GM23338 (cell line): Measurements from ENCODE around the gene TRIM21. TPM values are rescaled to one million over a fixed set of nuclear protein-coding genes. Genes with fewer than 3 reads are reported as not detected.

Experiments
- ATAC-seq: fragments of 200-7000 bp; cut with Tn5 transposase; 3 replicates; pipeline ENCODE4 v1.9.1; 2020
- DNase-seq: peaks from one replicate; pipeline ENCODE4 v3.0.0-alpha.2; 2015; ENCODE audit warnings: low spot score
- H2AFZ ChIP-seq: fragments of 200-600 bp; sonication (generic); 2 replicates; pipeline ENCODE4 v1.8.0; 2016; ENCODE audit warnings: antibody characterized with exemption, mild to moderate bottlenecking, moderate library complexity
- H3F3A ChIP-seq: fragments of 200-600 bp; sonication (generic); replicated peaks from 2 replicates; pipeline ENCODE4 v1.8.0; 2017; ENCODE audit warnings: antibody characterized with exemption, mixed run types, low read depth
- H3K27ac ChIP-seq: fragments of 200-600 bp; sonication (generic); 2 replicates; pipeline ENCODE4 v1.6.1; 2016; ENCODE audit warnings: low read depth
- H3K27me3 ChIP-seq: fragments of 200-600 bp; sonication (generic); 2 replicates; pipeline ENCODE4 v1.8.0; 2016; ENCODE audit warnings: mild to moderate bottlenecking, mixed run types, moderate library complexity; ENCODE audit not compliant: insufficient read depth
- H3K36me3 ChIP-seq: fragments of 200-600 bp; sonication (generic); 2 replicates; pipeline ENCODE4 v1.8.0; 2016; ENCODE audit warnings: mild to moderate bottlenecking; ENCODE audit not compliant: insufficient read depth
- H3K4me1 ChIP-seq: fragments of 200-600 bp; sonication (generic); 2 replicates; pipeline ENCODE4 v1.8.0; 2016; ENCODE audit warnings: mild to moderate bottlenecking, moderate library complexity; ENCODE audit not compliant: insufficient read depth
- H3K4me2 ChIP-seq: fragments of 200-600 bp; sonication (generic); 2 replicates; pipeline ENCODE4 v1.7.1; 2017; ENCODE audit warnings: mixed run types
- H3K4me3 ChIP-seq: fragments of 200-600 bp; sonication (generic); 2 replicates; pipeline ENCODE4 v1.6.1; 2016; ENCODE audit warnings: mixed run types
- H3K79me2 ChIP-seq: fragments of 200-600 bp; sonication (generic); replicated peaks from 2 replicates; pipeline ENCODE4 v1.8.0; 2017; ENCODE audit warnings: mild to moderate bottlenecking; ENCODE audit not compliant: insufficient read depth
- H3K9me2 ChIP-seq: fragments of 200-600 bp; sonication (generic); 2 replicates; pipeline ENCODE4 v1.8.0; 2017; ENCODE audit not compliant: insufficient read depth
- H4K20me1 ChIP-seq: fragments of 200-600 bp; sonication (generic); replicated peaks from 2 replicates; pipeline ENCODE4 v1.8.0; 2017; ENCODE audit warnings: mild to moderate bottlenecking; ENCODE audit not compliant: insufficient read depth
- H3K27ac Mint-ChIP-seq: 2 replicates; pipeline ENCODE4 v1.8.0; 2020; ENCODE audit warnings: inconsistent platforms, mild to moderate bottlenecking, moderate library complexity, mixed read lengths
- H3K27me3 Mint-ChIP-seq: 3 replicates; pipeline ENCODE4 v1.8.0; 2022; ENCODE audit warnings: low read depth, mild to moderate bottlenecking, moderate library complexity, mixed read lengths, inconsistent platforms; ENCODE audit not compliant: insufficient read depth, poor library complexity
- H3K36me3 Mint-ChIP-seq: 3 replicates; pipeline ENCODE4 v1.8.0; 2021; ENCODE audit warnings: low read depth, mild to moderate bottlenecking, inconsistent platforms, moderate library complexity, mixed read lengths
- H3K4me1 Mint-ChIP-seq: 3 replicates; pipeline ENCODE4 v1.8.0; 2020; ENCODE audit warnings: mild to moderate bottlenecking, inconsistent platforms, mixed read lengths
- H3K4me3 Mint-ChIP-seq: 3 replicates; pipeline ENCODE4 v1.8.0; 2021; ENCODE audit warnings: moderate library complexity, mild to moderate bottlenecking, inconsistent platforms, mixed read lengths
- H3K9me3 Mint-ChIP-seq: 3 replicates; pipeline ENCODE4 v1.8.0; 2020; ENCODE audit warnings: moderate library complexity, mild to moderate bottlenecking, inconsistent platforms, mixed read lengths
- CREB1 ChIP-seq: fragments of 250-450 bp; sonication (Bioruptor Pico); IDR thresholded peaks from 2 replicates; pipeline ENCODE4 v1.5.0; 2020; ENCODE audit warnings: low read depth, mild to moderate bottlenecking, moderate library complexity
- EZH2 ChIP-seq: fragments of 200-600 bp; sonication (generic); IDR thresholded peaks from one replicate; pipeline ENCODE4 v1.8.0; 2017; ENCODE audit warnings: antibody characterized with exemption, mild to moderate bottlenecking, low read depth; ENCODE audit not compliant: unreplicated experiment
- EZH2phosphoT487 ChIP-seq: fragments of 200-600 bp; sonication (generic); IDR thresholded peaks from one replicate; pipeline ENCODE4 v1.8.1; 2018; ENCODE audit warnings: antibody characterized with exemption; ENCODE audit not compliant: unreplicated experiment
- JUNB ChIP-seq: IDR thresholded peaks from one replicate; pipeline ENCODE4 v1.6.1; 2016; ENCODE audit warnings: antibody characterized with exemption; ENCODE audit not compliant: unreplicated experiment
- NANOG ChIP-seq: IDR thresholded peaks from 2 replicates; pipeline ENCODE4 v1.6.1; 2016; ENCODE audit warnings: antibody characterized with exemption, borderline replicate concordance
- POLR2AphosphoS5 ChIP-seq: IDR thresholded peaks from 2 replicates; pipeline ENCODE4 v1.6.1; 2016; ENCODE audit warnings: antibody characterized with exemption, low read depth
- STAT1 ChIP-seq: IDR thresholded peaks from one replicate; pipeline ENCODE4 v1.6.1; 2016; ENCODE audit warnings: antibody characterized with exemption; ENCODE audit not compliant: unreplicated experiment
- ZNF114 ChIP-seq: fragments of 250-450 bp; sonication (Bioruptor Pico); IDR thresholded peaks from 2 replicates; pipeline ENCODE4 v1.5.0; 2020; ENCODE audit warnings: mild to moderate bottlenecking, moderate library complexity
- ZNF331 ChIP-seq: fragments of 250-450 bp; sonication (Bioruptor Pico); IDR thresholded peaks from 2 replicates; pipeline ENCODE4 v1.5.0; 2020; ENCODE audit warnings: low read depth, mild to moderate bottlenecking, moderate library complexity
- polyA plus RNA-seq: library from polyadenylated mRNA; unstranded; fragments of >200 nt; fragmentation: Nextera tagmentation; extraction: Ambion mirVana; gene quantifications from 2 replicates; pipeline ENCODE4 v1.2.1, GENCODE V29; 2016
- total RNA-seq: library from RNA; depleted of rRNA; stranded (reverse); fragments of >200 nt; shearing (Covaris generic); gene quantifications from 2 replicates; pipeline ENCODE4 v1.2.3, GENCODE V29; 2014
- TF ChIP-seq, protein P1 (sequence below): IDR thresholded peaks from 2 replicates; pipeline ENCODE4 v1.6.1; 2016; ENCODE audit warnings: antibody characterized with exemption
- TF ChIP-seq, protein P2 (sequence below): fragments of 250-450 bp; sonication (Bioruptor Pico); IDR thresholded peaks from 2 replicates; pipeline ENCODE4 v1.5.0; 2020; ENCODE audit warnings: mild to moderate bottlenecking, moderate library complexity
- TF ChIP-seq, protein P3 (sequence below), 2 experiments: fragments of 200-600 bp in 1 of 2; sonication (generic) in 1 of 2; conservative IDR thresholded peaks; 2 replicates each; pipeline versions ENCODE4 v1.5.1 to v1.6.1; 2016 to 2017; ENCODE audit warnings: antibody characterized with exemption in 2 of 2, low read depth in 2 of 2, mild to moderate bottlenecking in 2 of 2, moderate library complexity in 1 of 2

Gene TRIM21
- total and polyA plus RNA-seq, 2 experiments from 2014 or later = 12.7 to 18.3 TPM

DNA sequence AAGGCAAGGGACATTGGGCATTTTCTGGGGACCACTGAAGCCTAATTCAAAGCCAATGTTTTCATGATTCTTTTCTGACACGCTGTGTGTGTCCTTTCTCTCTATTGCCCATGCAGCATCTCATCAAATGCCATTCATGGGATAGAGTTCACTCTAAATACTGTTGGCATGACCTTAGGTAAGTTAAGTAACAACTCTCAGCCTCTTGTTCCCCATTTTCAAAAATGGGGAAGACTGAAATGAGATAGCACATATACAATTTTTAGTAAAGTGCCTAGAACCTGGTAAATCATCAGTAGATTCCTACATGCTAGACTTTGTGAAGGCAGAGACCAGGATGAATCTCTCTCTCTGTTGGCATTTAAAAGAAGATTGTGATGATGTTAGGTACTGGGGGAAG, 42.9 kb upstream of the TRIM21 start:
- Mint-ChIP-seq H3K9me3 (peaks cover 3% of the 10 kb centered on the region; the same call in 1 of the 3 replicates), H3K27ac (no peak overlapping the region), H3K4me1 (peaks cover 6% of the 10 kb centered on the region; the same call in 2 of the 3 replicates), H3K36me3 (no peaks in the 10 kb centered on the region), H3K4me3 (no peak overlapping the region), H3K27me3 (peaks cover 2% of the 10 kb centered on the region)
- Histone ChIP-seq H3F3A (no peaks in the 10 kb centered on the region), H4K20me1 (no peaks in the 10 kb centered on the region), H3K4me1 (peaks cover 10% of the 10 kb centered on the region; the same call in 1 of the 2 replicates), H3K9me2 (0 out of 2 replicates have a peak, but pooled peaks cover 9% of the 10 kb centered on the region), H3K27me3 (no peaks in the 10 kb centered on the region), H3K4me2 (no peak overlapping the region), H2AFZ (no peak overlapping the region), H3K36me3 (no peaks in the 10 kb centered on the region), H3K4me3 (no peak overlapping the region), H3K27ac (no peak overlapping the region), H3K79me2 (no peaks in the 10 kb centered on the region)
- TF ChIP-seq ZNF331 (CRISPR knock-in tag) (no peak), CREB1 (no peak), ZNF114 (CRISPR knock-in tag) (no peak)
- DNase-seq = no peak
- ATAC-seq = no peak

DNA sequence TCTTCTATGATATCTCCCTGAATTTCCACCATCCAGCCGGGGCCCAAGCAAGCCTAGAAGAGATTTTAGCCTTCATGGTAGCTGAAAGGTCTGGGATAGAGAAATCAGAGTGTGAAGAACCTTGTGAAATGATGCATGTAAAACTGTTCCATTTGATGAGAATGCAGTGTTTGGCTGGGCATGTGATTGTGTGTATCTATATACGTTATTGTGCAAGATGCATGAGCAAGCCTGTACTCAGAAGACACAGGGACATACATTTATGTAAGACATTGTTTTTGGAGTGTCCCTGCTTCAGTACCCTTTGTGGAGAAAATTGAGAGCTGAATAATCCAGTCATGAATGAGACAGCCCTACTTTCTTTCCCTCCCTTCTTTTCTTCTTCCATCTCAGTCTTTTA, 40.4 kb upstream of the TRIM21 start:
- Histone ChIP-seq H3K9me2 (0 out of 2 replicates have a peak, but pooled peaks cover 6% of the 10 kb centered on the region), H3K27me3 (no peaks in the 10 kb centered on the region), H3K4me3 (no peak overlapping the region), H4K20me1 (no peaks in the 10 kb centered on the region), H3K36me3 (no peaks in the 10 kb centered on the region), H3K4me2 (no peak overlapping the region), H3K4me1 (peaks cover 10% of the 10 kb centered on the region; the same call in 1 of the 2 replicates), H3K27ac (no peak overlapping the region), H3K79me2 (no peaks in the 10 kb centered on the region), H3F3A (no peaks in the 10 kb centered on the region), H2AFZ (no peak overlapping the region)
- ATAC-seq (no peak), DNase-seq (no peak)
- no peak overlapping the region for H3K4me3 Mint-ChIP-seq
- H3K9me3 Mint-ChIP-seq = no peaks in the 10 kb centered on the region; the same call in 2 of the 3 replicates
- no peaks in the 10 kb centered on the region for H3K27me3 Mint-ChIP-seq
- no peaks in the 10 kb centered on the region for H3K36me3 Mint-ChIP-seq
- peaks cover 6% of the 10 kb centered on the region; the same call in 2 of the 3 replicates for H3K4me1 Mint-ChIP-seq
- no peak overlapping the region for H3K27ac Mint-ChIP-seq
- no peak for TF ChIP-seq ZNF114 (CRISPR knock-in tag)
- TF ChIP-seq, protein P1, sequence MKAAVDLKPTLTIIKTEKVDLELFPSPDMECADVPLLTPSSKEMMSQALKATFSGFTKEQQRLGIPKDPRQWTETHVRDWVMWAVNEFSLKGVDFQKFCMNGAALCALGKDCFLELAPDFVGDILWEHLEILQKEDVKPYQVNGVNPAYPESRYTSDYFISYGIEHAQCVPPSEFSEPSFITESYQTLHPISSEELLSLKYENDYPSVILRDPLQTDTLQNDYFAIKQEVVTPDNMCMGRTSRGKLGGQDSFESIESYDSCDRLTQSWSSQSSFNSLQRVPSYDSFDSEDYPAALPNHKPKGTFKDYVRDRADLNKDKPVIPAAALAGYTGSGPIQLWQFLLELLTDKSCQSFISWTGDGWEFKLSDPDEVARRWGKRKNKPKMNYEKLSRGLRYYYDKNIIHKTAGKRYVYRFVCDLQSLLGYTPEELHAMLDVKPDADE = no peak
- TF ChIP-seq EZH2 = no peak
- TF ChIP-seq, protein P2, sequence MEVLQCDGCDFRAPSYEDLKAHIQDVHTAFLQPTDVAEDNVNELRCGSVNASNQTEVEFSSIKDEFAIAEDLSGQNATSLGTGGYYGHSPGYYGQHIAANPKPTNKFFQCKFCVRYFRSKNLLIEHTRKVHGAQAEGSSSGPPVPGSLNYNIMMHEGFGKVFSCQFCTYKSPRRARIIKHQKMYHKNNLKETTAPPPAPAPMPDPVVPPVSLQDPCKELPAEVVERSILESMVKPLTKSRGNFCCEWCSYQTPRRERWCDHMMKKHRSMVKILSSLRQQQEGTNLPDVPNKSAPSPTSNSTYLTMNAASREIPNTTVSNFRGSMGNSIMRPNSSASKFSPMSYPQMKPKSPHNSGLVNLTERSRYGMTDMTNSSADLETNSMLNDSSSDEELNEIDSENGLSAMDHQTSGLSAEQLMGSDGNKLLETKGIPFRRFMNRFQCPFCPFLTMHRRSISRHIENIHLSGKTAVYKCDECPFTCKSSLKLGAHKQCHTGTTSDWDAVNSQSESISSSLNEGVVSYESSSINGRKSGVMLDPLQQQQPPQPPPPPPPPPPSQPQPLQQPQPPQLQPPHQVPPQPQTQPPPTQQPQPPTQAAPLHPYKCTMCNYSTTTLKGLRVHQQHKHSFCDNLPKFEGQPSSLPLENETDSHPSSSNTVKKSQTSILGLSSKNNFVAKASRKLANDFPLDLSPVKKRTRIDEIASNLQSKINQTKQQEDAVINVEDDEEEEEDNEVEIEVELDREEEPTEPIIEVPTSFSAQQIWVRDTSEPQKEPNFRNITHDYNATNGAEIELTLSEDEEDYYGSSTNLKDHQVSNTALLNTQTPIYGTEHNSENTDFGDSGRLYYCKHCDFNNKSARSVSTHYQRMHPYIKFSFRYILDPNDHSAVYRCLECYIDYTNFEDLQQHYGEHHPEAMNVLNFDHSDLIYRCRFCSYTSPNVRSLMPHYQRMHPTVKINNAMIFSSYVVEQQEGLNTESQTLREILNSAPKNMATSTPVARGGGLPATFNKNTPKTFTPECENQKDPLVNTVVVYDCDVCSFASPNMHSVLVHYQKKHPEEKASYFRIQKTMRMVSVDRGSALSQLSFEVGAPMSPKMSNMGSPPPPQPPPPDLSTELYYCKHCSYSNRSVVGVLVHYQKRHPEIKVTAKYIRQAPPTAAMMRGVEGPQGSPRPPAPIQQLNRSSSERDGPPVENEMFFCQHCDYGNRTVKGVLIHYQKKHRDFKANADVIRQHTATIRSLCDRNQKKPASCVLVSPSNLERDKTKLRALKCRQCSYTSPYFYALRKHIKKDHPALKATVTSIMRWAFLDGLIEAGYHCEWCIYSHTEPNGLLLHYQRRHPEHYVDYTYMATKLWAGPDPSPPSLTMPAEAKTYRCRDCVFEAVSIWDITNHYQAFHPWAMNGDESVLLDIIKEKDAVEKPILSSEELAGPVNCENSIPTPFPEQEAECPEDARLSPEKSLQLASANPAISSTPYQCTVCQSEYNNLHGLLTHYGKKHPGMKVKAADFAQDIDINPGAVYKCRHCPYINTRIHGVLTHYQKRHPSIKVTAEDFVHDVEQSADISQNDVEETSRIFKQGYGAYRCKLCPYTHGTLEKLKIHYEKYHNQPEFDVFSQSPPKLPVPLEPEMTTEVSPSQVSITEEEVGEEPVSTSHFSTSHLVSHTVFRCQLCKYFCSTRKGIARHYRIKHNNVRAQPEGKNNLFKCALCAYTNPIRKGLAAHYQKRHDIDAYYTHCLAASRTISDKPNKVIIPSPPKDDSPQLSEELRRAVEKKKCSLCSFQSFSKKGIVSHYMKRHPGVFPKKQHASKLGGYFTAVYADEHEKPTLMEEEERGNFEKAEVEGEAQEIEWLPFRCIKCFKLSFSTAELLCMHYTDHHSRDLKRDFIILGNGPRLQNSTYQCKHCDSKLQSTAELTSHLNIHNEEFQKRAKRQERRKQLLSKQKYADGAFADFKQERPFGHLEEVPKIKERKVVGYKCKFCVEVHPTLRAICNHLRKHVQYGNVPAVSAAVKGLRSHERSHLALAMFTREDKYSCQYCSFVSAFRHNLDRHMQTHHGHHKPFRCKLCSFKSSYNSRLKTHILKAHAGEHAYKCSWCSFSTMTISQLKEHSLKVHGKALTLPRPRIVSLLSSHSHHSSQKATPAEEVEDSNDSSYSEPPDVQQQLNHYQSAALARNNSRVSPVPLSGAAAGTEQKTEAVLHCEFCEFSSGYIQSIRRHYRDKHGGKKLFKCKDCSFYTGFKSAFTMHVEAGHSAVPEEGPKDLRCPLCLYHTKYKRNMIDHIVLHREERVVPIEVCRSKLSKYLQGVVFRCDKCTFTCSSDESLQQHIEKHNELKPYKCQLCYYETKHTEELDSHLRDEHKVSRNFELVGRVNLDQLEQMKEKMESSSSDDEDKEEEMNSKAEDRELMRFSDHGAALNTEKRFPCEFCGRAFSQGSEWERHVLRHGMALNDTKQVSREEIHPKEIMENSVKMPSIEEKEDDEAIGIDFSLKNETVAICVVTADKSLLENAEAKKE = no peak
- no peak for TF ChIP-seq STAT1
- TF ChIP-seq NANOG = no peak
- TF ChIP-seq EZH2phosphoT487 = no peak
- TF ChIP-seq, protein P3, sequence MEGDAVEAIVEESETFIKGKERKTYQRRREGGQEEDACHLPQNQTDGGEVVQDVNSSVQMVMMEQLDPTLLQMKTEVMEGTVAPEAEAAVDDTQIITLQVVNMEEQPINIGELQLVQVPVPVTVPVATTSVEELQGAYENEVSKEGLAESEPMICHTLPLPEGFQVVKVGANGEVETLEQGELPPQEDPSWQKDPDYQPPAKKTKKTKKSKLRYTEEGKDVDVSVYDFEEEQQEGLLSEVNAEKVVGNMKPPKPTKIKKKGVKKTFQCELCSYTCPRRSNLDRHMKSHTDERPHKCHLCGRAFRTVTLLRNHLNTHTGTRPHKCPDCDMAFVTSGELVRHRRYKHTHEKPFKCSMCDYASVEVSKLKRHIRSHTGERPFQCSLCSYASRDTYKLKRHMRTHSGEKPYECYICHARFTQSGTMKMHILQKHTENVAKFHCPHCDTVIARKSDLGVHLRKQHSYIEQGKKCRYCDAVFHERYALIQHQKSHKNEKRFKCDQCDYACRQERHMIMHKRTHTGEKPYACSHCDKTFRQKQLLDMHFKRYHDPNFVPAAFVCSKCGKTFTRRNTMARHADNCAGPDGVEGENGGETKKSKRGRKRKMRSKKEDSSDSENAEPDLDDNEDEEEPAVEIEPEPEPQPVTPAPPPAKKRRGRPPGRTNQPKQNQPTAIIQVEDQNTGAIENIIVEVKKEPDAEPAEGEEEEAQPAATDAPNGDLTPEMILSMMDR (conservative IDR thresholded peaks at IDR 0.05; ENCODE audit: low read depth in 2 of 2) = no peak
- no peak for TF ChIP-seq JUNB
- TF ChIP-seq POLR2AphosphoS5 = no peak
- no peak for TF ChIP-seq CREB1
- no peak for TF ChIP-seq ZNF331 (CRISPR knock-in tag)
